ENCODE measurements around the gene FN1. TPM values are rescaled to one million over a fixed set of nuclear protein-coding genes. Genes with fewer than 3 reads are reported as not detected.

Gene FN1
- total and polyA plus RNA-seq, 2 donors (not counting 3 experiments of a cell fraction or from before 2014, with no cell fraction given): 3,221 to 3,740 TPM

DNA sequence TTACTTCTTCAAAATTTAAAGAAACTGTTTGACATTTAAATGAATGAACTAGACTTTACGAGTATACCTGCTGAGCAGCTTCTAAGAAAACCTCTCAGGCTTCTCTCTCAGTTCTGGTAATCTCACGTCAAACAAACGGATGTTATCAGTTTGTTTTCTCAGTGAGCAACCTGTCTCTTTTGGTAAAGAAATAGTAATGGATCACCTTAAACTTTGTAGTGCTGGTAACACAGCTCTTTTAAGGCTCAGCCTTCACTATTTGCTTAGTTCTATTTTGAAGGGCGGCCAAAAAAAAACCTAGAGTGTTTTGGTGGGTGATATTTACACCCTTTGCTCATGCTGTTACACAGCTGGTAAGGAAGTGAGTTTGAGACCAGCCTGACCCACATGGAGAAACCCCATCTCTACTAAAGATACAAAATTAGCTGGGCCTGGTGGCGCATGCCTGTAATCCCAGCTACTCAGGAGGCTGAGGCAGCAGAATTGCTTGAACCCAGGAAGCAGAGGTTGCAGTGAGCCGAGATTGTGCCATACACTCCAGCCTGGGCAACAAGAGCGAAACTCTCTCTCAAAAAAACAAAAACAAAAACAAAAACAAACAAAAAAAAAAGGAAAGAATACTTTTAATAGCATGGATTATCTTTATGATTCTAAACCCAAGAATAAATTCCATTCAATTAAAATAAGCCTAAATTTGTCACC, 15.9 kb downstream of the FN1 start:
- peaks cover 33 to 84% of the 10 kb centered on the region in 2 experiments for H3K36me3 ChIP-seq (ENCODE audit: control insufficient read depth in 2 of 2, extremely low read depth in 1 of 2, insufficient read depth in 2 of 2, low read length in 2 of 2)
- no peak overlapping the region for H3K4me2 ChIP-seq (ENCODE audit: insufficient read depth, low read length)
- CTCF ChIA-PET: interaction anchor here (0.7 to 1.0 kb wide), 2 partner anchors 9 to 511 kb away, joined by 3 read pairs; no protein-coding TSS in a partner anchor
- intact Hi-C loops (cut with micrococcal nuclease): no loop called here
- no peaks in the 10 kb centered on the region for H4K20me1 ChIP-seq (replicated peaks; ENCODE audit: control insufficient read depth, extremely low read depth, insufficient read depth, low read length)
- H3K4me1 ChIP-seq (ENCODE audit: control insufficient read depth, extremely low read depth, insufficient read depth, low read length): peaks cover 66% of the 10 kb centered on the region
- FAIRE-seq (no peak), DNase-seq (ENCODE audit: low read depth, low spot score) (no peak)
- H3K79me2 ChIP-seq (ENCODE audit: control insufficient read depth, insufficient read depth, low read length): peaks cover 23% of the 10 kb centered on the region
- TF ChIP-seq FOS (IDR thresholded peaks at IDR 0.05; ENCODE audit: borderline replicate concordance, insufficient read depth, low read length) (no peak), MAX (IDR thresholded peaks at IDR 0.05; ENCODE audit: insufficient read depth, insufficient read length) (no peak), EZH2 (IDR thresholded peaks at IDR 0.05; ENCODE audit: borderline replicate concordance, low read depth, low read length, severe bottlenecking) (no peak)
- H3K27me3 ChIP-seq (ENCODE audit: control insufficient read depth in 2 of 2, insufficient read depth in 2 of 2, low read length in 2 of 2): no peaks in the 10 kb centered on the region
- no peak overlapping the region for H3K27ac ChIP-seq (ENCODE audit: insufficient read depth, low read depth, low read length)
- H3K9me1 ChIP-seq (replicated peaks; ENCODE audit: control insufficient read depth, extremely low read depth, insufficient read depth, low read length): no peaks in the 10 kb centered on the region
- BruUV-seq (replicated peaks): no TSS peak
- H2AFZ ChIP-seq (ENCODE audit: low read depth, low read length): no peak overlapping the region
- no peaks in the 10 kb centered on the region for H3K9me3 ChIP-seq (replicated peaks; ENCODE audit: control insufficient read depth, insufficient read depth, low read length)
- no peak overlapping the region for H3K9ac ChIP-seq (replicated peaks; ENCODE audit: extremely low read depth, insufficient read depth, low read length)
- dilution Hi-C loops (cut with MboI; ENCODE audit: extremely low pct_ligation_motif_present, low sequenced_read_pairs): no loop called here
- POLR2A ChIA-PET: no interaction called here
- no peak overlapping the region for H3K4me3 ChIP-seq (replicated peaks in 1 of 3; ENCODE audit: insufficient read depth in 1 of 3, low read depth in 1 of 3, low read length in 3 of 3)

- TF ChIP-seq MAX (IDR thresholded peaks at IDR 0.05; ENCODE audit: insufficient read depth, insufficient read length) (no peak), FOS (IDR thresholded peaks at IDR 0.05; ENCODE audit: borderline replicate concordance, insufficient read depth, low read length) (no peak), POLR2A (IDR thresholded peaks at IDR 0.05; ENCODE audit: low read depth, low read length) (no peak), POLR2AphosphoS5 (IDR thresholded peaks at IDR 0.05; ENCODE audit: insufficient read depth, low read depth, low read length) (no peak), CTCF (IDR thresholded peaks at IDR 0.05; ENCODE audit: extremely low read depth in 1 of 2, insufficient read depth in 1 of 2, low read depth in 1 of 2, low read length in 2 of 2) (no peak), EZH2 (IDR thresholded peaks at IDR 0.05; ENCODE audit: borderline replicate concordance, low read depth, low read length, severe bottlenecking) (no peak), MYC (IDR thresholded peaks at IDR 0.05; ENCODE audit: low read depth, low read length) (no peak), JUN (IDR thresholded peaks at IDR 0.05; ENCODE audit: borderline replicate concordance, insufficient read depth, insufficient read length, low read depth) (no peak), GATA2 (IDR thresholded peaks at IDR 0.05; ENCODE audit: insufficient read depth, insufficient read length, low read depth, low read length) (no peak)
- CTCF ChIA-PET: interaction anchor here (1.0 kb wide), 1 partner anchor 512 kb away, joined by 3 read pairs; no protein-coding TSS in a partner anchor
- Histone ChIP-seq H3K27me3 (ENCODE audit: control insufficient read depth in 2 of 2, insufficient read depth in 2 of 2, low read length in 2 of 2) (no peaks in the 10 kb centered on the region), H3K36me3 (ENCODE audit: control insufficient read depth in 2 of 2, extremely low read depth in 1 of 2, insufficient read depth in 2 of 2, low read length in 2 of 2) (peaks cover 32 to 83% of the 10 kb centered on the region in 2 experiments), H3K4me3 (replicated peaks in 1 of 3; ENCODE audit: insufficient read depth in 1 of 3, low read depth in 1 of 3, low read length in 3 of 3) (no peak overlapping the region), H3K79me2 (ENCODE audit: control insufficient read depth, insufficient read depth, low read length) (peaks cover 23% of the 10 kb centered on the region), H4K20me1 (replicated peaks; ENCODE audit: control insufficient read depth, extremely low read depth, insufficient read depth, low read length) (no peaks in the 10 kb centered on the region), H3K4me2 (ENCODE audit: insufficient read depth, low read length) (no peak overlapping the region), H3K4me1 (ENCODE audit: control insufficient read depth, extremely low read depth, insufficient read depth, low read length) (peaks cover 63% of the 10 kb centered on the region), H3K27ac (ENCODE audit: insufficient read depth, low read depth, low read length) (no peak overlapping the region), H3K9ac (replicated peaks; ENCODE audit: extremely low read depth, insufficient read depth, low read length) (no peak overlapping the region), H3K9me1 (replicated peaks; ENCODE audit: control insufficient read depth, extremely low read depth, insufficient read depth, low read length) (no peaks in the 10 kb centered on the region), H2AFZ (ENCODE audit: low read depth, low read length) (no peak overlapping the region), H3K9me3 (replicated peaks; ENCODE audit: control insufficient read depth, insufficient read depth, low read length) (no peaks in the 10 kb centered on the region)
- dilution Hi-C loops (cut with MboI; ENCODE audit: extremely low pct_ligation_motif_present, low sequenced_read_pairs) (no loop called here), intact Hi-C loops (cut with micrococcal nuclease) (no loop called here)
- POLR2A ChIA-PET: interaction anchor here (0.6 kb wide), 1 partner anchor 422 kb away, joined by 8 read pairs; no protein-coding TSS in a partner anchor
- BruUV-seq (replicated peaks): no TSS peak
- no peak for FAIRE-seq
- DNase-seq (ENCODE audit: low read depth, low spot score): no peak
These were observed 16.8 kb downstream of the FN1 start for GRCh38 chr2:215419113-215419512.

All from endothelial cell of umbilical vein (primary cell).